Transverse colon (tissue), 4 donors: ENCODE results near the gene TLR10. TPM values are rescaled to one million over a fixed set of nuclear protein-coding genes. Genes with fewer than 3 reads are reported as not detected.

Source experiments
- DNase-seq: peaks from one replicate; pipeline ENCODE4 v3.0.0-alpha.2; 2019
- H3K27ac ChIP-seq, 4 donors: fragments of 200-600 bp; sonication (generic); 2 replicates each; pipeline ENCODE4 v1.5.1; 2016 to 2018; ENCODE audit warnings: inconsistent platforms in 4 of 4
- H3K27me3 ChIP-seq: fragments of 200-600 bp; sonication (generic); 2 replicates; pipeline ENCODE4 v1.5.1; 2017; ENCODE audit warnings: inconsistent platforms
- H3K36me3 ChIP-seq, 4 donors: fragments of 200-600 bp; sonication (generic); 2 replicates each; pipeline ENCODE4 v1.5.1; 2017 to 2019; ENCODE audit warnings: inconsistent platforms in 4 of 4
- H3K4me1 ChIP-seq, 4 donors: fragments of 200-600 bp; sonication (generic); 2 replicates each; pipeline ENCODE4 v1.5.1; 2017 to 2020; ENCODE audit warnings: inconsistent platforms in 4 of 4
- H3K4me3 ChIP-seq, 4 donors: fragments of 200-600 bp; sonication (generic); 1 replicate in 1 of 4; 2 replicates in 3 of 4; pipeline versions ENCODE4 v1.5.1 to v1.6.1; 2017 to 2019; ENCODE audit warnings: inconsistent platforms in 4 of 4
- H3K9me3 ChIP-seq, 2 donors: fragments of 200-600 bp; sonication (generic); 2 replicates each; pipeline ENCODE4 v1.5.1; 2017 to 2019; ENCODE audit warnings: inconsistent platforms in 2 of 2
- CTCF ChIP-seq, 5 experiments: fragments of 200-600 bp in 3 of 5; fragments of 450-650 bp in 2 of 5; sonication (generic) in 3 of 5; IDR thresholded peaks; 1 replicate in 2 of 5; 2 replicates in 3 of 5; pipeline ENCODE4 v1.5.1; 2016 to 2017; ENCODE audit warnings: antibody characterized with exemption in 5 of 5, inconsistent platforms in 3 of 5, mild to moderate bottlenecking in 2 of 5, moderate library complexity in 1 of 5
- EP300 ChIP-seq: sonication (generic); formaldehyde crosslinking; IDR thresholded peaks from one replicate; pipeline ENCODE4 v1.6.1; 2017; ENCODE audit warnings: antibody characterized with exemption, low read depth
- POLR2A ChIP-seq: fragments of 450-650 bp; IDR thresholded peaks from one replicate; pipeline ENCODE4 v1.6.1; 2016; ENCODE audit warnings: antibody characterized with exemption, mild to moderate bottlenecking, moderate library complexity
- POLR2AphosphoS5 ChIP-seq, 3 donors: sonication (generic); formaldehyde crosslinking; IDR thresholded peaks; one replicate each; pipeline ENCODE4 v1.6.1; 2016; ENCODE audit warnings: antibody characterized with exemption in 3 of 3
- WGBS, 2 donors: methylation state at CpG; one replicate each; pipeline ENCODE4 v1.1.5; 2018; ENCODE audit warnings: low coverage in 1 of 2; 5-methylcytosine and 5-hydroxymethylcytosine counted together
- in situ Hi-C, 4 donors: fragments of 200-750 bp; cut with MboI; loops; one replicate each; pipeline versions ENCODE4 v1.15.0 to v1.15.1; 2017; ENCODE audit warnings: low sequenced_read_pairs in 3 of 4, low pct_ligation_motif_present in 1 of 4, low pct_unique_long_range_greater_than_20kb in 1 of 4
- intact Hi-C: fragments of 100-400 bp; cut with DNase I; formaldehyde crosslinking; loops from one replicate; pipeline ENCODE4 v1.15.1; 2023; ENCODE audit warnings: low total_unique reads
- total RNA-seq, 4 donors: library from RNA; depleted of rRNA; stranded (reverse); fragments of >200 nt; gene quantifications; one replicate each; pipeline ENCODE4 v1.1.0, GENCODE V29; 2016

Gene TLR10
- total RNA-seq, 4 donors from 2014 or later, result 4.6 TPM; not detected in 3

GRCh38 chr4:38823766-38824165 is 41.0 kb upstream of the TLR10 start:
- in situ Hi-C loops, result no loop called here
- Histone ChIP-seq H3K4me1 (no peaks in the 10 kb centered on the region), H3K27ac (no peak overlapping the region), H3K27me3 (no peaks in the 10 kb centered on the region), H3K36me3 (no peaks in the 10 kb centered on the region), H3K9me3 (no peaks in the 10 kb centered on the region), H3K4me3 (no peak overlapping the region)
- TF ChIP-seq POLR2AphosphoS5 (IDR thresholded peaks at IDR 0.05) (no peak), CTCF (IDR thresholded peaks at IDR 0.05) (no peak), EP300 (no peak), POLR2A (no peak)
- intact Hi-C loops, result no loop called here
- no peak for DNase-seq
- WGBS, 2 donors, result 95% methylated on average over 27 of the region's 27 CpGs; no CpG with 5 or more reads in 1 of the 2 donors

GRCh38 chr4:38822748-38823303 is 40.0 kb upstream of the TLR10 start:
- in situ Hi-C loops, result no loop called here
- no peak for DNase-seq
- Histone ChIP-seq H3K4me1 (no peaks in the 10 kb centered on the region), H3K27me3 (no peaks in the 10 kb centered on the region), H3K9me3 (no peaks in the 10 kb centered on the region), H3K36me3 (no peaks in the 10 kb centered on the region), H3K27ac (no peak overlapping the region), H3K4me3 (no peak overlapping the region)
- 82 to 95% methylated on average over 4 to 5 of the region's 5 CpGs for WGBS, 2 donors
- no peak for TF ChIP-seq EP300
- no peak for TF ChIP-seq POLR2AphosphoS5 (IDR thresholded peaks at IDR 0.05)
- no peak for TF ChIP-seq CTCF (IDR thresholded peaks at IDR 0.05)
- TF ChIP-seq POLR2A, result no peak
- intact Hi-C loops, result no loop called here

GRCh38 chr4:38821739-38822138 is 38.9 kb upstream of the TLR10 start:
- Histone ChIP-seq H3K9me3 (no peaks in the 10 kb centered on the region), H3K27me3 (no peaks in the 10 kb centered on the region), H3K36me3 (no peaks in the 10 kb centered on the region), H3K27ac (no peak overlapping the region), H3K4me3 (no peak overlapping the region), H3K4me1 (no peaks in the 10 kb centered on the region)
- TF ChIP-seq CTCF (IDR thresholded peaks at IDR 0.05) (no peak), POLR2A (no peak), EP300 (no peak), POLR2AphosphoS5 (IDR thresholded peaks at IDR 0.05) (no peak)
- no peak for DNase-seq
- in situ Hi-C loops, result no loop called here
- intact Hi-C loops, result no loop called here
- 92 to 100% methylated on average over 2 to 3 of the region's 3 CpGs for WGBS, 2 donors

GRCh38 chr4:38820329-38821061 is 37.7 kb upstream of the TLR10 start:
- Histone ChIP-seq H3K27me3 (no peaks in the 10 kb centered on the region), H3K27ac (no peak overlapping the region), H3K4me3 (no peak overlapping the region), H3K36me3 (no peaks in the 10 kb centered on the region), H3K4me1 (no peaks in the 10 kb centered on the region), H3K9me3 (no peaks in the 10 kb centered on the region)
- in situ Hi-C loops, result no loop called here
- DNase-seq, result no peak
- 77 to 83% methylated on average over 4 of the region's 4 CpGs for WGBS, 2 donors
- TF ChIP-seq EP300 (no peak), POLR2A (no peak), CTCF (IDR thresholded peaks at IDR 0.05) (no peak), POLR2AphosphoS5 (IDR thresholded peaks at IDR 0.05) (no peak)
- intact Hi-C loops, result no loop called here
